Forelimb muscle (tissue), 1 donor: Measurements from ENCODE around the gene VPS26A. TPM values are rescaled to one million over a fixed set of nuclear protein-coding genes. Genes with fewer than 3 reads are reported as not detected.

Experiments
- DNase-seq: peaks from one replicate; pipeline ENCODE4 v3.0.0-alpha.2; 2013; ENCODE audit warnings: low read depth
- polyA plus RNA-seq: library from polyadenylated mRNA; unstranded; fragments of 120-200 nt; gene quantifications from one replicate; pipeline ENCODE4 v1.2.1, GENCODE V29; 2013; ENCODE audit not compliant: insufficient read length

The VPS26A gene
- polyA plus RNA-seq, 1 donor: 41.6 TPM

DNA sequence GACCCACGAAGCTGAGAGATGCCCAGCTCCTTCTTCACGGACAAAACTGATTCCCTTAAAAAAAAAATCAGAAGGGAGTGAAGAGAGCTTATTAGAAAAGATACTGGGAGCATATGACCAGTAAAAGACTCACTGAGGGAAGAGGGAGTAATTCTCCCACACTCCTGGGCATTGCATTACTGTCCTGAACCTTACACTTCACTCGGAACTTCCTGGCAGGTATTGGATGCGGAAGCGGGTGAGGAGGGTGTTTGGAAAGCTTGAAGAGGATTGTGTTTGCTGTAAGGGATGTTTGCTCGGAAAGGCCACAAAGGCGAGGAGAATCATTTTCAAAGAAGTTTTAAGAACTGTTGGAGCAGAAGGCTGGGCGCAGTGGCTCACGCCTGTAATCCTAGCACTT, 96.5 kb downstream of the VPS26A start:
- DNase-seq: no peak

Other genes with a start within 250 kb of the VPS26A start
- gene DDX50, start 222.9 kb upstream of the VPS26A start, polyA plus RNA-seq: 45.8 TPM
- 43.1 TPM for gene DDX21, start 168.0 kb upstream of the VPS26A start, polyA plus RNA-seq
- 23.4 TPM for gene KIFBP, start 135.4 kb upstream of the VPS26A start, polyA plus RNA-seq
- 23.1 TPM for gene SRGN, start 36.1 kb upstream of the VPS26A start, polyA plus RNA-seq
- gene SUPV3L1, start 56.1 kb downstream of the VPS26A start, polyA plus RNA-seq: 30.0 TPM
- gene HKDC1, start 96.2 kb downstream of the VPS26A start, polyA plus RNA-seq: not detected
- gene HK1, start 154.3 kb downstream of the VPS26A start, polyA plus RNA-seq: 28.6 TPM